Neuronal stem cell (in vitro differentiated cells): ENCODE measurements around the gene RAPGEF3. TPM values are rescaled to one million over a fixed set of nuclear protein-coding genes. Genes with fewer than 3 reads are reported as not detected.

Experiments
- DNase-seq: peaks from one replicate; pipeline ENCODE4 v3.0.0-alpha.2; 2013; ENCODE audit warnings: low spot score
- H2AFZ ChIP-seq: one replicate; pipeline ENCODE4 v1.6.1; 2013; ENCODE audit warnings: mild to moderate bottlenecking, low read length, inconsistent platforms
- H2AK5ac ChIP-seq: 2 replicates; pipeline ENCODE4 v1.6.1; 2013; ENCODE audit warnings: low read depth, mild to moderate bottlenecking, inconsistent platforms, low read length, moderate library complexity, mixed read lengths
- H2BK120ac ChIP-seq: 2 replicates; pipeline ENCODE4 v1.6.1; 2013; ENCODE audit warnings: low read depth, mild to moderate bottlenecking, inconsistent platforms, low read length, moderate library complexity, mixed read lengths
- H2BK12ac ChIP-seq: one replicate; pipeline ENCODE4 v1.6.1; 2013; ENCODE audit warnings: low read length, inconsistent platforms
- H2BK15ac ChIP-seq: 2 replicates; pipeline ENCODE4 v1.6.1; 2013; ENCODE audit warnings: mild to moderate bottlenecking, low read length, inconsistent platforms, mixed read lengths
- H2BK5ac ChIP-seq: one replicate; pipeline ENCODE4 v1.6.1; 2013; ENCODE audit warnings: inconsistent platforms, mild to moderate bottlenecking, low read length, moderate library complexity
- H3K14ac ChIP-seq: one replicate; pipeline ENCODE4 v1.6.1; 2013; ENCODE audit warnings: low read length, inconsistent platforms
- H3K18ac ChIP-seq: 2 replicates; pipeline ENCODE4 v1.6.1; 2013; ENCODE audit warnings: low read length, inconsistent platforms
- H3K23ac ChIP-seq: 2 replicates; pipeline ENCODE4 v1.6.1; 2013; ENCODE audit warnings: low read depth, mild to moderate bottlenecking, mixed read lengths, low read length, inconsistent platforms; ENCODE audit not compliant: poor library complexity
- H3K27ac ChIP-seq: replicated peaks from 3 replicates; pipeline ENCODE4 v1.5.1; 2013; ENCODE audit warnings: low read length, inconsistent platforms
- H3K27me3 ChIP-seq, 3 experiments: 2 replicates each; pipeline ENCODE4 v1.6.1; 2013; ENCODE audit warnings: low read length in 3 of 3, mild to moderate bottlenecking in 2 of 3, inconsistent platforms in 1 of 3, low read depth in 1 of 3, mixed read lengths in 1 of 3, moderate library complexity in 1 of 3; ENCODE audit not compliant: control insufficient read depth in 3 of 3, insufficient read depth in 3 of 3
- H3K36me3 ChIP-seq, 2 donors: replicated peaks in 1 of 2; 2 replicates each; pipeline ENCODE4 v1.6.1; 2013; ENCODE audit warnings: low read length in 2 of 2; ENCODE audit not compliant: control insufficient read depth in 2 of 2, insufficient read depth in 2 of 2
- H3K4ac ChIP-seq: 2 replicates; pipeline ENCODE4 v1.6.1; 2013; ENCODE audit warnings: inconsistent platforms, mild to moderate bottlenecking, low read length, moderate library complexity
- H3K4me1 ChIP-seq, 2 donors: 1 replicate in 1 of 2; 2 replicates in 1 of 2; pipeline ENCODE4 v1.6.1; 2013; ENCODE audit warnings: low read length in 2 of 2, low read depth in 1 of 2; ENCODE audit not compliant: control insufficient read depth in 2 of 2, insufficient read depth in 1 of 2
- H3K4me2 ChIP-seq: one replicate; pipeline ENCODE4 v1.6.1; 2013; ENCODE audit warnings: mild to moderate bottlenecking, low read length, inconsistent platforms; ENCODE audit not compliant: insufficient read depth, poor library complexity, severe bottlenecking
- H3K4me3 ChIP-seq, 2 donors: 2 replicates each; pipeline ENCODE4 v1.5.1; 2013; ENCODE audit warnings: low read length in 2 of 2, mild to moderate bottlenecking in 2 of 2, inconsistent platforms in 1 of 2, moderate library complexity in 1 of 2
- H3K79me1 ChIP-seq: one replicate; pipeline ENCODE4 v1.6.1; 2013; ENCODE audit warnings: low read depth, mild to moderate bottlenecking, inconsistent platforms, low read length, moderate library complexity
- H3K9ac ChIP-seq: one replicate; pipeline ENCODE4 v1.6.1; 2013; ENCODE audit warnings: mild to moderate bottlenecking, low read depth, low read length, inconsistent platforms; ENCODE audit not compliant: poor library complexity
- H3K9me3 ChIP-seq, 2 donors: replicated peaks in 1 of 2; 2 replicates each; pipeline versions ENCODE3 to v1.6.1; 2013; ENCODE audit warnings: low read length in 2 of 2, mild to moderate bottlenecking in 2 of 2, inconsistent platforms in 1 of 2, low read depth in 1 of 2, mixed read lengths in 1 of 2, moderate library complexity in 1 of 2; ENCODE audit not compliant: control insufficient read depth in 2 of 2, insufficient read depth in 1 of 2
- H4K8ac ChIP-seq: one replicate; pipeline ENCODE4 v1.6.1; 2013; ENCODE audit warnings: low read depth, mild to moderate bottlenecking, inconsistent platforms, low read length, moderate library complexity
- H4K91ac ChIP-seq: one replicate; pipeline ENCODE4 v1.6.1; 2013; ENCODE audit warnings: low read length, low read depth, mild to moderate bottlenecking, inconsistent platforms; ENCODE audit not compliant: poor library complexity
- whole genome bisulfite sequencing, 2 donors: extraction: QIAGEN DNeasy Blood & Tissue Kit; methylation state at CpG; one replicate each; pipeline ENCODE4 v1.1.7; 2013; ENCODE audit warnings: missing lambda C conversion rate in 2 of 2, mixed read lengths in 1 of 2; ENCODE audit not compliant: insufficient read length in 2 of 2, insufficient replicate concordance in 1 of 2; ENCODE audit errors: extremely low coverage in 2 of 2; 5-methylcytosine and 5-hydroxymethylcytosine counted together
- polyA plus RNA-seq, 2 experiments: library from polyadenylated mRNA; stranded (reverse); fragments of 200-250 nt; gene quantifications; one replicate each; pipeline ENCODE4 v1.2.3, GENCODE V29; 2013

Gene RAPGEF3, protein sequence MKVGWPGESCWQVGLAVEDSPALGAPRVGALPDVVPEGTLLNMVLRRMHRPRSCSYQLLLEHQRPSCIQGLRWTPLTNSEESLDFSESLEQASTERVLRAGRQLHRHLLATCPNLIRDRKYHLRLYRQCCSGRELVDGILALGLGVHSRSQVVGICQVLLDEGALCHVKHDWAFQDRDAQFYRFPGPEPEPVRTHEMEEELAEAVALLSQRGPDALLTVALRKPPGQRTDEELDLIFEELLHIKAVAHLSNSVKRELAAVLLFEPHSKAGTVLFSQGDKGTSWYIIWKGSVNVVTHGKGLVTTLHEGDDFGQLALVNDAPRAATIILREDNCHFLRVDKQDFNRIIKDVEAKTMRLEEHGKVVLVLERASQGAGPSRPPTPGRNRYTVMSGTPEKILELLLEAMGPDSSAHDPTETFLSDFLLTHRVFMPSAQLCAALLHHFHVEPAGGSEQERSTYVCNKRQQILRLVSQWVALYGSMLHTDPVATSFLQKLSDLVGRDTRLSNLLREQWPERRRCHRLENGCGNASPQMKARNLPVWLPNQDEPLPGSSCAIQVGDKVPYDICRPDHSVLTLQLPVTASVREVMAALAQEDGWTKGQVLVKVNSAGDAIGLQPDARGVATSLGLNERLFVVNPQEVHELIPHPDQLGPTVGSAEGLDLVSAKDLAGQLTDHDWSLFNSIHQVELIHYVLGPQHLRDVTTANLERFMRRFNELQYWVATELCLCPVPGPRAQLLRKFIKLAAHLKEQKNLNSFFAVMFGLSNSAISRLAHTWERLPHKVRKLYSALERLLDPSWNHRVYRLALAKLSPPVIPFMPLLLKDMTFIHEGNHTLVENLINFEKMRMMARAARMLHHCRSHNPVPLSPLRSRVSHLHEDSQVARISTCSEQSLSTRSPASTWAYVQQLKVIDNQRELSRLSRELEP
- polyA plus RNA-seq (2013, experiment 1 of 2): 1.3 TPM
- 1.1 TPM for polyA plus RNA-seq (2013, experiment 2 of 2)

DNA sequence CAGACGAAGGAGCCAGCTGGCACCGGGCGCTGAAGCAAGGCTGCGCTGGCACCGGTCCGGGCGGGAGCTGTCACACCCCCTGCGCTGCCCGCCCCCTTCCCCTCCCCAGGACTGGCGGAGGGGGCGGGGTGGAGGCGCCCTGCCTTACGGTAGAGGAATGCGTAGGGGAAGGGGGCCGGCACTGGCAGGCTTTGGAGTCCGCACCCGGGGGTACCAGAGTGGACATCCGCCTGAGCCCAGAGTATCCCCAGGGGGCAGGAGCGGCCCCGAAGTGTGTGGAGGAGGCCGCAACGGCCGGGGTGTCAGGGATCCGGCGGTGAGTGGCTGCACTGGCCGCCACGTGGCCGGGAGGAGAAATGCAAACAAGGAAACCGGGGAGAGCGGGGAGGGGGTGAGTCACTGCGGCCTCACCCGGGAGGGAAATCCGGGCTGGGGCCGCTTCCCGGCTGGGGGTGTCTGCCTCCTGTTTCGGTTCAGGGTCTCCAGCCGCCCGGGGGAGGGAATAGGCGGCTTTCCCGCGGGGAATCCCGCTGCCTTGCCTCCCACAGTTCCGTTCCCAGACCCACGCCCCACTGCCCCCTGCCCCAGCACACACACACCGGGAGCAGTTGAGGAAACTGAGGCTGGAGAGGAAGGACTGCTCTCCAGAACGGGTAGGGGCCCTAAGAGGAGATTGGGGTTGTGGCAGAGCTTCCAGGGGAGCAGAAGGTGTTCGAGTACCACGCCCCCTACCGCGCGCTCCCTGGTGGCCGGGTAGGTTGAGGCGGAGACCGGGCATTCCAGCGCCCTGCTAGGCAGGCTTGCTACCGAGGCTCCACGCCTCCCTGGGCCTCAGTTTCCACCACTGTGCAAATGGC, at the start of gene RAPGEF3:
TSS of gene RAPGEF3 (minus strand) at position 47 of the 857 bp plus-strand sequence. CDS start 324 bp downstream, outside the sequence.
- H3K27ac ChIP-seq: no peak within 1 kb of the TSS

DNA sequence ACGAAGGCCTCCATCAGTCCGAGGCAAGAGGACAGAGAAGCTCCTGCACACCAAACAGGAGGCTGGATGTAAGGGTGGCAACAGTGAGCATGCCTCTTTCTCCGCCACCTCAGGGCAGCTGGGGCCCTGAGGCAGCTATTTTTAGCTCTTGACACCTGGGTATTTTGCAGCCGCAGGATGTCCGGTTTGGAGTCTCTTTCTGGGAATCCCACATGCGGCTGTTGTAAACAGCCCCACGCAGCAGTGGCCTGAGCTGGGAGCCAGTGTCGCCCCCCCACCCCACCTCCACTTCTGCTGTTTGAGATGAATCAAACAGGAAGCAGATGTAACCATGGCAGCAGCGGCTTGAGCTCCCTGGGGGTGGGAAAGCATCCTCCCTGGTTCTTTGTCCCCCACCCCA, 49.4 kb upstream of the RAPGEF3 start:
- Histone ChIP-seq H3K4me3 (no peak overlapping the region), H3K36me3 (peaks cover 0 to 45% of the 10 kb centered on the region in 2 donors), H3K23ac (no peak overlapping the region), H2BK15ac (no peak overlapping the region), H2AFZ (no peak overlapping the region), H3K18ac (peak overlapping the region; percentile 81), H4K91ac (no peak overlapping the region), H3K27ac (no peak overlapping the region), H4K8ac (no peak overlapping the region), H3K9ac (peak overlapping the region; percentile 68), H2BK5ac (peak overlapping the region; percentile 20), H3K79me1 (peaks cover 11% of the 10 kb centered on the region), H2BK120ac (no peak overlapping the region), H3K27me3 (no peaks in the 10 kb centered on the region), H3K4me1 (peaks cover 38 to 45% of the 10 kb centered on the region in 2 donors), H2BK12ac (no peak overlapping the region), H2AK5ac (peak overlapping the region; percentile 12), H3K4ac (no peak overlapping the region), H3K9me3 (no peaks in the 10 kb centered on the region), H3K14ac (peak overlapping the region; percentile 22), H3K4me2 (no peak overlapping the region)
- WGBS, 2 donors: no CpG with 5 or more reads among the region's 9 CpGs
- no peak for DNase-seq

More for the DNA sequence above, at the start of gene RAPGEF3:
- Histone ChIP-seq H2BK15ac (peak within 1 kb of the TSS; percentile 90), H3K27me3 (peaks cover 0 to 5% (median 0%) of the 10 kb centered on the region in 3 experiments), H2AFZ (peak within 1 kb of the TSS; percentile 98), H2BK12ac (peak within 1 kb of the TSS; percentile 85), H3K4me1 (peaks cover 17 to 22% of the 10 kb centered on the region in 2 donors), H3K23ac (peak within 1 kb of the TSS; percentile 70), H3K36me3 (no peaks in the 10 kb centered on the region), H2BK120ac (no peak within 1 kb of the TSS), H4K8ac (no peak within 1 kb of the TSS), H3K79me1 (no peaks in the 10 kb centered on the region), H3K14ac (peak within 1 kb of the TSS; percentile 77), H3K4ac (peak within 1 kb of the TSS; percentile 53), H3K9ac (peak within 1 kb of the TSS; percentile 79), H2AK5ac (peak within 1 kb of the TSS; percentile 78), H4K91ac (peak within 1 kb of the TSS; percentile 50), H2BK5ac (peak within 1 kb of the TSS; percentile 26), H3K4me2 (peak within 1 kb of the TSS; percentile 93), H3K18ac (peak within 1 kb of the TSS; percentile 96), H3K4me3 (peak within 1 kb of the TSS; percentile 25 to 70), H3K9me3 (no peaks in the 10 kb centered on the region)
- no CpG with 5 or more reads among the region's 57 CpGs for WGBS, 2 donors
- peak; percentile 63 for DNase-seq

DNA sequence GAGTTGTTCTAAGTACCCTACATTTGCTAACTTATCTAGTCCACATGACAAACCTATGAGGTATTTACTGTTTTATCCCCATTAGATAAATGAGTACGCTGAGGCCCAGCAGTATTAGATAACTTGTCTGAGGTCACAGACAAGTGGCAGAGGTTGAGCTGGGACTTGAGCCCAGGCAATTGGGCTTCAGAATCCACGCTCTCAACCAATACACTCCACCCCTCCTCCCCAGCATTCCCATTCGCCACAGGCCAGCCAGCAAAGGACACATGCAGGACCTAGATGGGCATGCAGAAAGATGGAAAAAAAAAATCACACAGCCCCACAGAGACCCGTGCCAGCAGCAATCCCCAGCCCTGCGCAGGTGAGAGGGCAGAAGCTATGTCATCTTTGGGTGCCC, 48.7 kb upstream of the RAPGEF3 start:
- no peak overlapping the region for H4K91ac ChIP-seq
- H4K8ac ChIP-seq: no peak overlapping the region
- H3K27me3 ChIP-seq: no peaks in the 10 kb centered on the region
- no peak overlapping the region for H3K27ac ChIP-seq
- H3K9me3 ChIP-seq: no peaks in the 10 kb centered on the region
- H3K36me3 ChIP-seq: peaks cover 0 to 45% of the 10 kb centered on the region in 2 donors
- H3K18ac ChIP-seq: no peak overlapping the region
- no peak overlapping the region for H3K4me3 ChIP-seq
- H3K79me1 ChIP-seq: peaks cover 11% of the 10 kb centered on the region
- no peak overlapping the region for H2AK5ac ChIP-seq
- no peak overlapping the region for H3K4me2 ChIP-seq
- H2AFZ ChIP-seq: no peak overlapping the region
- H3K14ac ChIP-seq: no peak overlapping the region
- WGBS, 2 donors: no CpG with 5 or more reads among the region's 5 CpGs
- H2BK120ac ChIP-seq: no peak overlapping the region
- H3K4me1 ChIP-seq: peaks cover 38 to 42% of the 10 kb centered on the region in 2 donors
- H2BK5ac ChIP-seq: peak overlapping the region; percentile 20
- no peak overlapping the region for H2BK15ac ChIP-seq
- no peak overlapping the region for H3K23ac ChIP-seq
- DNase-seq: no peak
- no peak overlapping the region for H3K4ac ChIP-seq
- no peak overlapping the region for H3K9ac ChIP-seq
- H2BK12ac ChIP-seq: no peak overlapping the region
